ENCODE data around the gene RFTN1.

- no peak for TF ChIP-seq CTCF (IDR thresholded peaks at IDR 0.05; ENCODE audit: low read depth, low read length, missing input control)
- no peak for TF ChIP-seq TAF1 (conservative IDR thresholded peaks at IDR 0.05)
- TF ChIP-seq RAD21 (IDR thresholded peaks at IDR 0.05) = no peak
- TF ChIP-seq ZBTB33 (IDR thresholded peaks at IDR 0.05) = no peak
- TF ChIP-seq JUND (IDR thresholded peaks at IDR 0.05) = no peak
- no peak for TF ChIP-seq YY1 (IDR thresholded peaks at IDR 0.05)
- no peak for TF ChIP-seq SP1 (IDR thresholded peaks at IDR 0.05)
- TF ChIP-seq FOXA1 (IDR thresholded peaks at IDR 0.05) = no peak
- no peak for TF ChIP-seq HNF4G (IDR thresholded peaks at IDR 0.05)
- TF ChIP-seq EGR1 (IDR thresholded peaks at IDR 0.05; ENCODE audit: low read depth in 2 of 2) = no peak
- TF ChIP-seq MAX (IDR thresholded peaks at IDR 0.05) = no peak
- TF ChIP-seq ATF3 (IDR thresholded peaks at IDR 0.05) = no peak
Measured at GRCh38 chr3:16528106-16528505, 14.6 kb upstream of the RFTN1 start.

Data from liver (tissue), 3 donors.